ENCODE data around the gene VANGL1.

Gene VANGL1

GRCh38 chr1:115647919-115648650 is 6.3 kb downstream of the VANGL1 start:
- Mint-ChIP-seq H3K27ac (no peak overlapping the region), H3K27me3 (ENCODE audit: low read depth, poor library complexity) (peaks cover under 1% of the 10 kb centered on the region), H3K36me3 (ENCODE audit: low read depth) (peaks cover 14% of the 10 kb centered on the region), H3K4me1 (peaks cover 27% of the 10 kb centered on the region), H3K9me3 (no peaks in the 10 kb centered on the region), H3K4me3 (no peak overlapping the region)
- no peak for TF ChIP-seq CTCF (IDR thresholded peaks at IDR 0.05)
- no peak for DNase-seq

GRCh38 chr1:115648717-115649691 is 7.2 kb downstream of the VANGL1 start:
- peaks cover 20% of the 10 kb centered on the region for H3K36me3 Mint-ChIP-seq (ENCODE audit: low read depth)
- no peak for DNase-seq
- H3K27me3 Mint-ChIP-seq (ENCODE audit: low read depth, poor library complexity) = no peaks in the 10 kb centered on the region
- peak overlapping the region; percentile 99 for H3K27ac Mint-ChIP-seq
- no peak for TF ChIP-seq CTCF (IDR thresholded peaks at IDR 0.05)
- H3K4me3 Mint-ChIP-seq = peak overlapping the region; percentile 73
- H3K4me1 Mint-ChIP-seq = peaks cover 18% of the 10 kb centered on the region
- no peaks in the 10 kb centered on the region for H3K9me3 Mint-ChIP-seq

GRCh38 chr1:115649964-115650363 is 8.2 kb downstream of the VANGL1 start:
- peak overlapping the region; percentile 73 for H3K4me3 Mint-ChIP-seq
- H3K9me3 Mint-ChIP-seq = no peaks in the 10 kb centered on the region
- no peak for TF ChIP-seq CTCF (IDR thresholded peaks at IDR 0.05)
- peaks cover 3% of the 10 kb centered on the region for H3K27me3 Mint-ChIP-seq (ENCODE audit: low read depth, poor library complexity)
- peaks cover 20% of the 10 kb centered on the region for H3K36me3 Mint-ChIP-seq (ENCODE audit: low read depth)
- peaks cover 9% of the 10 kb centered on the region for H3K4me1 Mint-ChIP-seq
- peak overlapping the region; percentile 99 for H3K27ac Mint-ChIP-seq
- peak; percentile 28 for DNase-seq

GRCh38 chr1:115650961-115651360 is 9.2 kb downstream of the VANGL1 start:
- peak overlapping the region; percentile 65 for H3K4me3 Mint-ChIP-seq
- peak overlapping the region; percentile 8 for H3K27ac Mint-ChIP-seq
- H3K9me3 Mint-ChIP-seq = no peaks in the 10 kb centered on the region
- TF ChIP-seq CTCF (IDR thresholded peaks at IDR 0.05) = no peak
- peaks cover 3% of the 10 kb centered on the region for H3K27me3 Mint-ChIP-seq (ENCODE audit: low read depth, poor library complexity)
- DNase-seq = no peak
- peaks cover 3% of the 10 kb centered on the region for H3K4me1 Mint-ChIP-seq
- peaks cover 26% of the 10 kb centered on the region for H3K36me3 Mint-ChIP-seq (ENCODE audit: low read depth)

GRCh38 chr1:115651391-115651790 is 9.6 kb downstream of the VANGL1 start:
- Mint-ChIP-seq H3K9me3 (no peaks in the 10 kb centered on the region), H3K36me3 (ENCODE audit: low read depth) (peaks cover 28% of the 10 kb centered on the region), H3K4me3 (no peak overlapping the region), H3K27me3 (ENCODE audit: low read depth, poor library complexity) (peaks cover 3% of the 10 kb centered on the region), H3K4me1 (peaks cover 6% of the 10 kb centered on the region), H3K27ac (peak overlapping the region; percentile 8)
- no peak for TF ChIP-seq CTCF (IDR thresholded peaks at IDR 0.05)
- no peak for DNase-seq

Data from nephron progenitor cell (in vitro differentiated cells).